ENCODE measurements around the gene JAML.
A peak's percentile ranks its signal among the peaks of the same experiment; 100 is the strongest.
"Not testable (repeated sequence)": the region's sequence is repeated elsewhere in the genome, so short reads cannot be mapped to it uniquely, and the experiment has no call there.

JAML gene

GRCh38 chr11:118193910-118194566, 30.8 kb downstream of the JAML start:
- no peak for DNase-seq (ENCODE audit: low spot score)

- not testable (repeated sequence) for DNase-seq (ENCODE audit: low spot score)
Observed at GRCh38 chr11:118192817-118193216, 32.0 kb downstream of the JAML start.

GRCh38 chr11:118190942-118191506, 33.8 kb downstream of the JAML start:
- not testable (repeated sequence) for DNase-seq (ENCODE audit: low spot score)

GRCh38 chr11:118186346-118187107, 38.3 kb downstream of the JAML start:
- DNase-seq (ENCODE audit: low spot score): no peak

GRCh38 chr11:118184784-118185579, 39.8 kb downstream of the JAML start:
- DNase-seq (ENCODE audit: low spot score): no peak

GRCh38 chr11:118183691-118184090, 41.1 kb downstream of the JAML start:
- not testable (repeated sequence) for DNase-seq (ENCODE audit: low spot score)

GRCh38 chr11:118180300-118180703, 44.5 kb downstream of the JAML start:
- peak; percentile 36 for DNase-seq (ENCODE audit: low spot score)

GRCh38 chr11:118176778-118177134, 48.1 kb downstream of the JAML start:
- DNase-seq (ENCODE audit: low spot score): no peak

GRCh38 chr11:118175993-118176777, 48.6 kb downstream of the JAML start, which contains the start of gene SCN2B:
TSS of gene SCN2B (minus strand) at chr11:118176639. CDS start at chr11:118176431, 208 bp downstream.
- no peak for DNase-seq (ENCODE audit: low spot score)

GRCh38 chr11:118175031-118175992, 49.5 kb downstream of the JAML start:
- no peak for DNase-seq (ENCODE audit: low spot score)

GRCh38 chr11:118174006-118174567, 50.7 kb downstream of the JAML start:
- DNase-seq (ENCODE audit: low spot score): no peak

GRCh38 chr11:118172356-118172755, 52.5 kb downstream of the JAML start:
- DNase-seq (ENCODE audit: low spot score): no peak

- DNase-seq (ENCODE audit: low spot score): peak; percentile 84
Observed at GRCh38 chr11:118171269-118172062, 53.3 kb downstream of the JAML start.

GRCh38 chr11:118170882-118171268, 53.9 kb downstream of the JAML start:
- no peak for DNase-seq (ENCODE audit: low spot score)

- no peak for DNase-seq (ENCODE audit: low spot score)
Observed at GRCh38 chr11:118170231-118170630, 54.6 kb downstream of the JAML start.

GRCh38 chr11:118169300-118170140, 55.3 kb downstream of the JAML start:
- DNase-seq (ENCODE audit: low spot score): no peak

GRCh38 chr11:118168751-118169150, 56.1 kb downstream of the JAML start:
- no peak for DNase-seq (ENCODE audit: low spot score)

- no peak for DNase-seq (ENCODE audit: low spot score)
Observed at GRCh38 chr11:118168316-118168715, 56.5 kb downstream of the JAML start.

Data from germinal center (tissue), 1 donor.